Measurements from ENCODE around the gene BORCS6.
"Not testable (repeated sequence)": the region's sequence is repeated elsewhere in the genome, so short reads cannot be mapped to it uniquely, and the experiment has no call there.

BORCS6 gene

GRCh38 chr17:8170186-8170585 is 19.8 kb downstream of the BORCS6 start:
- DNase-seq: not testable (repeated sequence)

DNA sequence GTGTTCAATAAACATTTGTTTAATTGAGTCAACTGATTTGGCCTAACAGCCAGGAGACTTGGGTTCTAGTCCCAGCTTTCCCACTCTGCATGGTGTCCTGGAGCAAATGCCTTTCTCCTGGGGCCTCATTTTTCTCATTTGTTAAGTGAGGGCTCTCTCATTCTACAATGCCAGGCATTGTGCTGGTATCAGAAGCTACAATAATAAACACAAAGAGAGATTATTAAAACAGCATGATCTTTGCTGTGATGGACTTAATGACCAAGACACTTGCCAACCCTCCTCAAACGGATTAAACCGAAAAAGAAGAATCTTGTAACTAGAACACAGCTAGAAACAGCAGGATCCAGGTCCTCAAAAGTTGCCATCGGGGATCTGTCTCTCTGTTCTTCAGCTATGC is 22.5 kb downstream of the BORCS6 start:
- DNase-seq: no peak

DNA sequence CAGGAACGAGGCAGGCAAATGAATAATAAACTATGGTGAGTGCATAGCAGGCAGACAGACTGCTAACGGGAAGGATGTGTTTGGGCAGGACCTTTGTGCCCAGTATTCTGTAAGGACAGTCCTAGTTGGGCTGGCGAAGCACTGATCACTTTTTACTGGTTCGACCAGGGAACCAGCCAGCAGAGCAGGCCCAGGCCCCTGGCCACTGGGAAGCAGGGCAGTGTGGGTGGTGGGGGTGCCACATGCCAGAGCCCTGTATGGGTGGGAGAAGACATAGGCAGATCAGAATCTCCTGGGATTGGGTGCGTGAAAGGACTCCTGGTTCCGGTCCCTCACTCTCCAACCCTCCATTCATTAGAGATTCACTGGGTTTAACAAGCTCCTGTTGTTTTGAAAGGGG is 23.2 kb downstream of the BORCS6 start:
- DNase-seq: no peak

DNA sequence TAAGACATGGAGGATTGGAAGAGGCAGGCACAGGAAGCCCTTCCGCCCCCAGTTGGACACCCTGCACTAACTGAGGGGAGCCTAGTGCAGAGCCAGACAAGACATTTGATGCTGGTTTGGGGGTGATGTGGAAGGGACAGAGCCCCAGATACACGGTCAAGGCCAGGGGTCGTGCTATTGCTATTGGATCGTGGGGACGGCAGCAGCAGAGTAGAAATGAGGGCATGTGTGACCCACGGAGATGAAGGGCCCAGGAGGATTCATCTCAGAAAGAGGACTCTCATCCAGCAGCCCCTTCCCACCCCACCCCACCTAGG is 25.2 kb downstream of the BORCS6 start:
- no peak for DNase-seq

GRCh38 chr17:8163978-8164814 is 25.8 kb downstream of the BORCS6 start:
- no peak for DNase-seq

- DNase-seq: peak; percentile 54
These were observed 26.7 kb downstream of the BORCS6 start for GRCh38 chr17:8162997-8163977.

DNA sequence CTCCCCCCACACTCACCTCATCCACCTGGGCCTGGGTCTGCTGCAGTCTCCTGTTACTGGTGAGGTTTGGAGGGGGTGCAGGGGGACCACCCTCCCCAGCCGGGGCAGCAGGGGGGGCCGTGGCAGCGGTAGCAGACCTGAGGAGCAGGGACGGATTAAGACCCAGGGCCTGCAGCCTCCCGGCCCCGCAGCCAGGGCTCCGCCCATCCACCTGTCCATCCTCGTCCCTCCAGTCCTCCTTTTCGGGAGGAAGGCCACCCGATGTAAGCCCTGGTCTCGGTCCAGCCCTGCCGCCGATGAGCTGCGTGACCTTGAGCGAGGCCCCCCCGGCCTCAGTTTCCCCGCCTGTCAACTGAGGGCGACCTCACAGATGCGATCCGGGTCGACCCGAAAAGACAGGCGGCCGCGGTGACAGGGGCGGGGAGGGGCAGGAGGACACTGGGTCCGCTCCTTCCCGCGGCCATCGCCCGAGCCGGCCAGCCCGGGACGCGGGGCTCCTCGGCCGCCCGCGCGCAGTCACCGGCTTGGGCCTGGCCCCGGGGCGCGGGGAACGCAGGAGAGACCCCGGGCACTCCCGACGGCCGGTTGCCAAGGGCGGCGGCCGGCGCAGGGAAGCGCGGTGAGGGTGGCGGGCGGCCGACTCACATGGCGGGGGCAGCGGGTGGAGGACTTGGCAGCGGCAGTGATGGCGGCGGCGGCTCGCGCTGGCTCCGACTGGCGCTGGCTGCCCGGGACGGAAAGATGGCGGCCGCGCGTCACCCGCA is 27.6 kb downstream of the BORCS6 start, which contains the start of gene VAMP2:
TSS of gene VAMP2 (minus strand) at position 716 of the 764 bp plus-strand sequence. CDS start at position 647, 69 bp downstream.
- no peak for DNase-seq

- DNase-seq: no peak
These were observed 28.4 kb downstream of the BORCS6 start for GRCh38 chr17:8161289-8162232.

- no peak for DNase-seq
These were observed 29.2 kb downstream of the BORCS6 start for GRCh38 chr17:8160741-8161221.

- no peak for DNase-seq
These were observed 29.8 kb downstream of the BORCS6 start for GRCh38 chr17:8160224-8160577.

- no peak for DNase-seq
These were observed 30.3 kb downstream of the BORCS6 start for GRCh38 chr17:8159459-8160223.

DNA sequence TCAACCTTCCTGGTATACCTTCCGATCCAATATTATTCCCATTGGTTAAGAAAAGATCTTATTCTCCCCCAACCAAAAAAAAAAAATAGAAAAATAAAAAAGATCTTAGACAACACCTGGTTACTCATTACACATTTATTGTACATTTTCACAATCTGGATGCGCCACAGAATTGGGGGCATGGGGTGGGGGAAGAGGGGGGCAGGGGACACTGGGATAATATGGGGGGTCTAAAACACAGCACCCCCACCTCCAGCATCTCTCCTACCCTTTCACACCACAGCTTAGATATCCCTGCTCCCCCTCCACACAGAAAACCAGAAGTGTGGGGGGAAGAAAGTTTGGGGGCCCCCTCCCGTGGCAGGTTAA is 31.0 kb downstream of the BORCS6 start:
- no peak for DNase-seq

GRCh38 chr17:8158267-8159031 is 31.5 kb downstream of the BORCS6 start:
- DNase-seq: peak; percentile 76

- DNase-seq: peak; percentile 88
These were observed 33.6 kb downstream of the BORCS6 start for GRCh38 chr17:8156246-8156992.

GRCh38 chr17:8155996-8156245 is 34.1 kb downstream of the BORCS6 start:
- DNase-seq: no peak

DNA sequence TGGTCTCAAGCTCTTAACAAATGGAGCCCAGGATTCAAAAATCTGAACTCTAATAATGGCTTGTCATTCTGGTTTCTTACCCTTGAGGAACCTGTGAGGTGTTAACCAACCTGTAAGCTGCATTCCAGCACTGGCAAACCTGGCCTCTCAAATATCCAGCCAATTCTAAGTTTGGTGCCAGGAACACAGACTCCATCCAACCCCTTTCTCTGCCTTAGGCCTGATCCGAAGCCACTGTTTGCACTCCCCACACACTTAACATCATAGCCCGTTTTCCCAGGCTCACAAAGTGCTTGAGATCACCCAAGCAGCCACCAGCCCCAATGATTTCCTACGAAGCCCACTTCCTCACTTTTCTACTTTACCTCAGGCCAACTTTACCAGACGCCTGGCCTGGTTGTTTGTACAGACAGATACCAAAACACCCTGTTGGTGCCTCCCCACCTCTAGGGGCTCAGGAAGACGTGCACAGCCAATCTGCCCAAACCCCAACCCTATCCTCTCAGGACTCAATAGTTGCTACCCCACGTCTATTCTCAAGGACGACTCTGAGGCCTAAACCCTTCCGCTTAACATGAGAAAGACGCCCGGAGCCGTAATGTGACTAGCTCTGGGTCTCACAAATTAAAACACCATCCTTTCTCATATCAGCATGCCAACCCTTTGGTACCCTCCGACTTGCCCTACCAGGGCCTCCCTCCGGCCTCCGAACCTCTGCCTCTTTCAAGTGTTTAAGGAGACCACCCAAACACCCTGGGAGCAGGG is 34.6 kb downstream of the BORCS6 start:
- DNase-seq: no peak

- no peak for DNase-seq
These were observed 35.3 kb downstream of the BORCS6 start for GRCh38 chr17:8154608-8155155.

DNA sequence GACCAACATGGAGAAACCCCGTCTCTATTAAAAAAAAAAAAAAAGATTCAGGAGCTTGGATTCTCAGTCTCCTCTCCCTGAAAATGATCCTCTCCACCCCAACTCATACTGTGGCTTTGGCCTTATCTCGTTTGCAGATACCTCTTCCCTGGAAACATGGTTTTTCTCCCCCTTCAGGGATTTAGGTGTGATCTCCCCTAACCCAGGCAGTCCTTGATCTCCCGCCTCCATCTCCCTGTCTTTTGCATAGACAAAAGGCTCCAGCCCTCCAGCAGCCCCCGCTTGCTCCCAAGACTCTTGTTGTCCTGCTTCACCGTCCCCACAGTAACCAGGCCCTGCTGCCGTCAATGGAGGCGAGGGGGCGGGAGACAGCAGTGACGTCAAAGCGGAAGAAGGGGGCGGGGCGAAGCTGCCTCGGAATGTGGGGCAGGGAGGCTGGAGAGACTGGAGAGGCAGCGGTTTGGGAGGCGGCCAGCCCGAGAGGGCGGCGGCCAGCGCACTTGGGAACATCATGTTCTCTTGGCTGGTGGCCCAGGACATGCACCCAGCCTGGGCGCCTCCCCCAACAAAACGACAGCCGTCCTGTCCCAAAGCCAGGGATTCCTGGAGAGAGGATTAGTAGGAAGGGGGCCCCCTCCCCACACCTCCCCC is 35.9 kb downstream of the BORCS6 start:
- DNase-seq: peak; percentile 78

Measured in 8988T (cell line).